Measurements from ENCODE around the gene SPOCK1. TPM values are rescaled to one million over a fixed set of nuclear protein-coding genes. Genes with fewer than 3 reads are reported as not detected.

The SPOCK1 gene
- total and polyA plus RNA-seq, 7 donors = 4.2 to 52.7 (median 16.0) TPM

DNA sequence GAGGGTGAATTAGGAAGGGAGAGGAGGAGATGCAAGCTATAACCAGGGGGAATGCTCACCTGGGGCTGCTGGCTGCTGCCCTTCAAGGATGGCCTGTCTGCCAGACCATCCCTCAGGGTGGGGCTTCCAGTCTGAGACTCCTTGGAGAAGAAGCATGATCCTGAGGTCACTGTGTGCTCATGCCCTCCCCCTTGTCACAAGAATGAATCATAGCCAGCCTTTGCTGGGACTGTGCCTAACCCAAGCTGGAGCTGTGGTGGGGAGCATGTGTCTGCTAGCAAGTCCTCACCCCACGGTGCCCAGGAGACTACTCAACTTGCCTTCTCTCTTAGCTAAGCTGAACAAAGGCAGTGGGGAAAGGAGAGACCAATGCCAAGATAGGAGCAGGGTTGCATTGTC is 463.6 kb downstream of the SPOCK1 start:
- Histone ChIP-seq H3K4me1 (no peaks in the 10 kb centered on the region), H3K27me3 (ENCODE audit: insufficient read depth in 3 of 3, low read length in 2 of 3) (no peaks in the 10 kb centered on the region), H3K27ac (no peak overlapping the region), H3K9me3 (no peaks in the 10 kb centered on the region), H3K4me3 (no peak overlapping the region), H3K36me3 (ENCODE audit: insufficient read depth in 1 of 2, low read depth in 1 of 2) (no peaks in the 10 kb centered on the region)
- WGBS, 3 donors = 53 to 72% (median 56%) methylated on average over 1 of the region's 1 CpG
- ATAC-seq (no peak), DNase-seq (no peak)
- intact Hi-C loops (cut with DNase I) = no loop called here
- TF ChIP-seq CTCF (IDR thresholded peaks at IDR 0.05) = no peak

DNA sequence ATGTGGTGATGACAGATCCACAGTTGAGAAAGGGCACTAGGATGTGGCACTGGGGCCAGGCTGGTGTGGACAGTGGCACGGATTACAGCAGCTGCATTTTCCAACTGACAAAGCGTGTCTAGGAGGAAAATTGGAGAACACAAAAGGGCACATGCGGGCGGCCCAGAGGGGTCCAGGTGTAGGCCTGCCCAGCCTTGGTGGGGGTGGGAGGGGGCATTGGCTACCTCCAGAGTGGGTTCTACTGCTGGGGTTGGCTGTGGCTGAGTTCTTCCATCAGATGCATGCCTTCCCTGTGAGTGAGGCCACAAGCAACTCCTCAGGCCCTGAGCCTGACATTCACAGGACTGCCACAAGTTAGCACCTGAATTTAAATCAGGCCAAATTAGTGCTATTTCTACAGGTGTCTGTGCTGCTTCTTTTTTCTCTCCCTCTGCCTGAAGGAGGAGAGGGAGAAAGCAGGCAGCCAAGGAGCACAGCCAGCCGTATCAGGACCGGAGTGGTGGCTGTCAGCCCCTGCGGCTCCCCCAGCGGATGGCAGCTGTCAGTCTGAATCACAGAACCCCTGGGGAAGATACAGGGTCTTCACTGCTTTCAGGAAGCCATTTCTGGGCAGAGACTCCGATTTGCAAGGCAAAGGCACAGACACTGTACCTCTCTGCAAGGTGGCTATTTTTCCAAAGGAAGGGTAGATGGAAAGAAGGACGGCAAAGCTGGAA is 464.2 kb downstream of the SPOCK1 start:
- WGBS, 3 donors = 75 to 82% (median 80%) methylated on average over 10 of the region's 10 CpGs
- intact Hi-C loops (cut with DNase I) = no loop called here
- no peak for TF ChIP-seq CTCF (IDR thresholded peaks at IDR 0.05)
- no peaks in the 10 kb centered on the region for H3K9me3 ChIP-seq
- ATAC-seq (no peak), DNase-seq (no peak)
- H3K27ac ChIP-seq = no peak overlapping the region
- H3K4me1 ChIP-seq = no peaks in the 10 kb centered on the region
- no peak overlapping the region for H3K4me3 ChIP-seq
- no peaks in the 10 kb centered on the region for H3K27me3 ChIP-seq (ENCODE audit: insufficient read depth in 3 of 3, low read length in 2 of 3)
- H3K36me3 ChIP-seq (ENCODE audit: insufficient read depth in 1 of 2, low read depth in 1 of 2) = no peaks in the 10 kb centered on the region

DNA sequence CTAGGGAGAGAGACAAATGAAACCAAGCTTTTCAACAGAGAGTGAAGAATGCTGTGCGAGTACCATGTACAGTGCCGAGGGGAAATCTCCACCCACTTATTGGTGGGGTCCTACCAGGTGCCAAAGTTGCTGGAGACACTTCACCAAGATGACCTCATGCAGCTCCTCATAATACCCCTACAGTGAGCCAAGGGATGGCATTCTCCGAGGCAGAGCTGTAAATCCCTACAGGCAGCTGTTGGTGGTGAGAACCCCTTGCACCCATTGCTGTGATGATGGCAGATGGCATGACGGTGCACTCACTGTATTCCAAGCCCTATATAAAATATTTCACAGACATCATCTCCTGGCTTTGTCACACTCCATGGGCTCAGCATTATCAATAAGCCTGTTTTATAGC is 464.9 kb downstream of the SPOCK1 start:
- H3K4me3 ChIP-seq = no peak overlapping the region
- H3K9me3 ChIP-seq = no peaks in the 10 kb centered on the region
- H3K27ac ChIP-seq = no peak overlapping the region
- DNase-seq (no peak), ATAC-seq (no peak)
- no peaks in the 10 kb centered on the region for H3K4me1 ChIP-seq
- H3K27me3 ChIP-seq (ENCODE audit: insufficient read depth in 3 of 3, low read length in 2 of 3) = no peaks in the 10 kb centered on the region
- no peak for TF ChIP-seq CTCF (IDR thresholded peaks at IDR 0.05)
- WGBS, 3 donors = 65 to 73% (median 66%) methylated on average over 4 of the region's 4 CpGs
- intact Hi-C loops (cut with DNase I) = no loop called here
- no peaks in the 10 kb centered on the region for H3K36me3 ChIP-seq (ENCODE audit: insufficient read depth in 1 of 2, low read depth in 1 of 2)

GRCh38 chr5:137032929-137033328 is 466.2 kb downstream of the SPOCK1 start:
- DNase-seq = no peak
- no peak for ATAC-seq
- no peak for TF ChIP-seq CTCF (IDR thresholded peaks at IDR 0.05)
- Histone ChIP-seq H3K9me3 (no peaks in the 10 kb centered on the region), H3K36me3 (ENCODE audit: insufficient read depth in 1 of 2, low read depth in 1 of 2) (no peaks in the 10 kb centered on the region), H3K4me1 (no peaks in the 10 kb centered on the region), H3K4me3 (no peak overlapping the region), H3K27me3 (ENCODE audit: insufficient read depth in 3 of 3, low read length in 2 of 3) (no peaks in the 10 kb centered on the region), H3K27ac (no peak overlapping the region)
- intact Hi-C loops (cut with DNase I) = no loop called here
- 54 to 69% (median 60%) methylated on average over 8 of the region's 8 CpGs for WGBS, 3 donors

GRCh38 chr5:137027758-137028157 is 471.4 kb downstream of the SPOCK1 start:
- Histone ChIP-seq H3K27me3 (ENCODE audit: insufficient read depth in 3 of 3, low read length in 2 of 3) (no peaks in the 10 kb centered on the region), H3K9me3 (no peaks in the 10 kb centered on the region), H3K4me1 (no peaks in the 10 kb centered on the region), H3K27ac (no peak overlapping the region), H3K36me3 (ENCODE audit: insufficient read depth in 1 of 2, low read depth in 1 of 2) (no peaks in the 10 kb centered on the region), H3K4me3 (no peak overlapping the region)
- DNase-seq (no peak), ATAC-seq (no peak)
- 69 to 82% (median 80%) methylated on average over 1 of the region's 1 CpG for WGBS, 3 donors
- TF ChIP-seq CTCF (IDR thresholded peaks at IDR 0.05) = no peak
- intact Hi-C loops (cut with DNase I) = no loop called here
